ENCODE data around the gene YPEL4. TPM values are rescaled to one million over a fixed set of nuclear protein-coding genes. Genes with fewer than 3 reads are reported as not detected.

Gene YPEL4
- total RNA-seq, 1 donor, result 3.5 TPM

DNA sequence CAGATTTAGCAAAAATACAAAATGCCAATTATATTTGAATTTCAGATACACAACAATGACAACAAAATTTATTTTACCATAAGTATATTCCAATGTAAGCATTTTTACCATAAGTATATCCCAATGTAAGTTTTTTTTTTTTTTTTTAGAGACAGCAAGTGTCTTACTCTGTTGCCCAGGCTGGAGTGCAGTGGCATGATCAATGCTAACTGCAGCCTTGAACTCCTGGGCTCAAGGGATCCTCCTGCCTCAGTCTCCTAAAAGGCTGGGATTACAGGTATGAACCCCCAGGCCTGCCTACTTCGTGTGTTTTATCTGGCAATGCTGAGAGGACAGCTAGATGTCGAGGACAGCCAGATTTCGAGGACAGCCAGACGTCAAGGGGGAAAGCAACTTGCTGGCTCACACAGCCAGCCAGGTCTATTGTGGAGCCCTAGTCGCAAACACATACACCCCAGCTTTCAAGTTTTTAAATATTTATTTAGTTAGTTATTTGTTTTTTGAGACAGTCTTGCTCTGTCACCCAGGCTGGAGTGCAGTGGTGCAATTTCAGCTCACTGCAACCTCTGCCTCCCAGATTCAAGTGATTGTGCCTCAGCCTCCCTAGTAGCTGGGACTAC, 53.3 kb downstream of the YPEL4 start:
- DNase-seq (ENCODE audit: low read depth in 2 of 3, low spot score in 2 of 3), result no peak

Small RNAs within 50 kb of the gene (small RNA-seq; reads per million reads assigned to genes)
- gene MIR130A, result 3,884 reads per million, percentile 100 among the genes with 10 or more reads in this experiment

Other genes with a start within 250 kb of the YPEL4 start
- gene SLC43A3, start 222.8 kb downstream of the YPEL4 start, total RNA-seq, result 93.7 TPM
- gene RTN4RL2, start 189.4 kb downstream of the YPEL4 start, total RNA-seq, result 0.27 TPM
- 81.6 TPM for gene SLC43A1, start 134.2 kb downstream of the YPEL4 start, total RNA-seq
- gene TIMM10, start 119.2 kb downstream of the YPEL4 start, total RNA-seq, result 29.4 TPM
- gene SMTNL1, start 112.3 kb downstream of the YPEL4 start, total RNA-seq, result not detected
- 215 TPM for gene UBE2L6, start 82.2 kb downstream of the YPEL4 start, total RNA-seq
- 49.8 TPM for gene SERPING1, start 52.2 kb downstream of the YPEL4 start, total RNA-seq
- 10.0 TPM for gene CLP1, start 7.8 kb upstream of the YPEL4 start, total RNA-seq
- 20.2 TPM for gene ZDHHC5, start 18.2 kb upstream of the YPEL4 start, total RNA-seq
- gene MED19, start 62.3 kb upstream of the YPEL4 start, total RNA-seq, result 21.5 TPM
- 42.8 TPM for gene TMX2, start 62.7 kb upstream of the YPEL4 start, total RNA-seq
- gene SELENOH, start 91.6 kb upstream of the YPEL4 start, total RNA-seq, result 96.7 TPM
- gene BTBD18, start 101.9 kb upstream of the YPEL4 start, total RNA-seq, result not detected
- 59.8 TPM for gene CTNND1, start 111.9 kb upstream of the YPEL4 start, total RNA-seq